Sigmoid colon (tissue), 7 donors: ENCODE measurements around the gene PLXNA3. TPM values are rescaled to one million over a fixed set of nuclear protein-coding genes. Genes with fewer than 3 reads are reported as not detected.

Experiments
- DNase-seq: peaks from one replicate; pipeline ENCODE4 v3.0.0-alpha.2; 2019
- H3K27ac ChIP-seq, 4 donors: fragments of 200-600 bp; sonication (generic); one replicate each; pipeline ENCODE4 v1.5.1; 2016 to 2019; ENCODE audit warnings: mild to moderate bottlenecking in 1 of 4
- H3K27me3 ChIP-seq, 3 donors: fragments of 200-600 bp; sonication (generic); one replicate each; pipeline ENCODE4 v1.5.1; 2019; ENCODE audit warnings: mild to moderate bottlenecking in 1 of 3
- H3K36me3 ChIP-seq, 4 donors: fragments of 200-600 bp; sonication (generic); one replicate each; pipeline ENCODE4 v1.5.1; 2016 to 2019
- H3K4me1 ChIP-seq, 4 donors: fragments of 200-600 bp; sonication (generic); one replicate each; pipeline ENCODE4 v1.5.1; 2017 to 2019
- H3K4me3 ChIP-seq, 4 donors: fragments of 200-600 bp; sonication (generic); one replicate each; pipeline ENCODE4 v1.5.1; 2017 to 2019; ENCODE audit warnings: mild to moderate bottlenecking in 2 of 4, moderate library complexity in 1 of 4
- H3K9me3 ChIP-seq, 4 donors: fragments of 200-600 bp in 3 of 4; sonication (generic) in 3 of 4; one replicate each; pipeline versions ENCODE4 v1.5.1 to v1.6.1; 2013 to 2019
- EP300 ChIP-seq, 4 donors: sonication (generic); formaldehyde crosslinking; IDR thresholded peaks; one replicate each; pipeline ENCODE4 v1.6.1; 2017; ENCODE audit warnings: antibody characterized with exemption in 4 of 4
- POLR2A ChIP-seq, 2 donors: fragments of 450-650 bp; IDR thresholded peaks; one replicate each; pipeline ENCODE4 v1.6.1; 2016; ENCODE audit warnings: antibody characterized with exemption in 2 of 2, mild to moderate bottlenecking in 2 of 2, moderate library complexity in 2 of 2
- POLR2AphosphoS5 ChIP-seq, 4 donors: sonication (generic); formaldehyde crosslinking; IDR thresholded peaks; one replicate each; pipeline ENCODE4 v1.6.1; 2017; ENCODE audit warnings: antibody characterized with exemption in 4 of 4
- WGBS, 2 donors: extraction: QIAGEN DNeasy Blood & Tissue Kit; methylation state at CpG; one replicate each; pipeline ENCODE4 v1.1.7; 2013; 5-methylcytosine and 5-hydroxymethylcytosine counted together
- intact Hi-C: fragments of 100-400 bp; cut with DNase I; formaldehyde crosslinking; loops from one replicate; pipeline ENCODE4 v1.15.1; 2023
- polyA plus RNA-seq, 3 donors: library from polyadenylated mRNA; stranded (reverse); fragments of 200-250 nt; gene quantifications; one replicate each; pipeline ENCODE4 v1.2.3, GENCODE V29; 2013
- total RNA-seq, 4 donors: library from RNA; depleted of rRNA; stranded (reverse); fragments of >200 nt; gene quantifications; one replicate each; pipeline ENCODE4 v1.1.0, GENCODE V29; 2016
- TF ChIP-seq, protein P1 (sequence below), 4 experiments: fragments of 450-650 bp in 3 of 4; fragments of 200-600 bp in 1 of 4; IDR thresholded peaks; one replicate each; pipeline ENCODE4 v1.5.1; 2016 to 2019; ENCODE audit warnings: antibody characterized with exemption in 4 of 4, mild to moderate bottlenecking in 3 of 4, moderate library complexity in 2 of 4
- donor health status: healthy with polysubstance abuse.
- donor health status: Bipolar disorder and iron deficiency.
- donor health status: healthy.

The PLXNA3 gene
- total and polyA plus RNA-seq, 7 donors: 3.1 to 22.9 (median 6.1) TPM

DNA sequence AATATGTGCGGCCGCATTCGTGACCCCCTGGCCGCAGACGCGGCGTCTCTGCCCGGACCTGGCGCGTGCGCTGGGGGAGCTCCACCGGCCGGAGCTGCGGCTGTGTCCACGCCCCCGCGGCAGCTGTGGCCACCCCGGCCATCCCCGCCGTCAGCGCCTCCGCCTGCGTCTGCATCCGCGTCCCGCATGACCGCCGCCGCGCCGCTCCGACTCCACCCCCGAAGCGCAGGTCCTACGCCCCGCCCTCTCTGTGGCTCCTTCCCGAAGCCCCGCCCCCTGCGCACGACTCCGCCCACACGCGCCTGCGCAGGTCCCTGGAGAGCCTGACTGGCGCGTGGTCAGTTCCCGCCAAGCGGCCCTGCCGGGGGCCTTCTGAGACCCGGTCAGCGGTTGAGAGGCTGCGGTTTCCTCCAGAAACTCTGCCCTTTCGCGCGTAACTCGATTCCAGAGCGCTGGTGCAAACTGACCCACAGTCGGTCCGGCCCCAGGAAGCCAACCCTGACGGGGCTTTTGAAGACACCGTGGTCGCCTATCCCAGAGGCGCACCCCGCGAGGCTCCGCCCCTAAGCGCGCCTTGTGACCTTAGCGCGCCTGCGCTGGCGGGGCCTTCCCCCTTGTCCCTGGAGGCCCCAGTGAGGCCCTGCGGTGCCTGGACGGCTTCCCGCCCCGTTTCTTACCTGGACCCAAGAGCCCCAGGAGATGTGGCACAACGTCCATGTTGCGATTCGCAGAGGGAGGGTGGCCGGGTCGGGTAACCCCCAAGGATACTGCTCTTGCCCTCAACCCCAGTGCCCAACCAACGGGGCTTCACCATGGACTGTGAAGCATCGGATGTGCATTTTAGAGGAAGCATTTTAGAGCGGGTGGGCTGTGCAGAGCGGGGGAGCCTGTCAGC lies 20.9 kb downstream of the PLXNA3 start, which contains the start of gene LAGE3:
Gene LAGE3, minus strand, starts transcription at position 554 of the 895 bp plus-strand sequence. Its CDS starts 366 bp downstream, at position 188.
- H3K36me3 ChIP-seq: no peaks in the 10 kb centered on the region
- H3K27me3 ChIP-seq: no peaks in the 10 kb centered on the region
- DNase-seq: peak; percentile 96
- peak within 1 kb of the TSS; percentile 37 to 57 (median 56) for H3K4me3 ChIP-seq
- H3K27ac ChIP-seq: peak within 1 kb of the TSS; percentile 82 to 85 (median 84)
- intact Hi-C loops: loop anchor here (5.0 kb wide), 2 partner anchors 38 to 67 kb away; partner anchors contain the start of genes FAM3A and TAFAZZIN
- no peaks in the 10 kb centered on the region for H3K9me3 ChIP-seq
- TF ChIP-seq EP300 (IDR thresholded peaks at IDR 0.05) (no peak), POLR2AphosphoS5 (IDR thresholded peaks at IDR 0.05) (peak; percentile 53 to 80 (median 72)), POLR2A (IDR thresholded peaks at IDR 0.05) (peak in 1 of 2 donors; percentile 39)
- TF ChIP-seq, protein P1, sequence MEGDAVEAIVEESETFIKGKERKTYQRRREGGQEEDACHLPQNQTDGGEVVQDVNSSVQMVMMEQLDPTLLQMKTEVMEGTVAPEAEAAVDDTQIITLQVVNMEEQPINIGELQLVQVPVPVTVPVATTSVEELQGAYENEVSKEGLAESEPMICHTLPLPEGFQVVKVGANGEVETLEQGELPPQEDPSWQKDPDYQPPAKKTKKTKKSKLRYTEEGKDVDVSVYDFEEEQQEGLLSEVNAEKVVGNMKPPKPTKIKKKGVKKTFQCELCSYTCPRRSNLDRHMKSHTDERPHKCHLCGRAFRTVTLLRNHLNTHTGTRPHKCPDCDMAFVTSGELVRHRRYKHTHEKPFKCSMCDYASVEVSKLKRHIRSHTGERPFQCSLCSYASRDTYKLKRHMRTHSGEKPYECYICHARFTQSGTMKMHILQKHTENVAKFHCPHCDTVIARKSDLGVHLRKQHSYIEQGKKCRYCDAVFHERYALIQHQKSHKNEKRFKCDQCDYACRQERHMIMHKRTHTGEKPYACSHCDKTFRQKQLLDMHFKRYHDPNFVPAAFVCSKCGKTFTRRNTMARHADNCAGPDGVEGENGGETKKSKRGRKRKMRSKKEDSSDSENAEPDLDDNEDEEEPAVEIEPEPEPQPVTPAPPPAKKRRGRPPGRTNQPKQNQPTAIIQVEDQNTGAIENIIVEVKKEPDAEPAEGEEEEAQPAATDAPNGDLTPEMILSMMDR (IDR thresholded peaks at IDR 0.05): no peak
- H3K4me1 ChIP-seq: peaks cover 0 to 13% (median 5%) of the 10 kb centered on the region in 4 donors
- WGBS, 2 donors: 2 to 3% methylated on average over 85 of the region's 85 CpGs

DNA sequence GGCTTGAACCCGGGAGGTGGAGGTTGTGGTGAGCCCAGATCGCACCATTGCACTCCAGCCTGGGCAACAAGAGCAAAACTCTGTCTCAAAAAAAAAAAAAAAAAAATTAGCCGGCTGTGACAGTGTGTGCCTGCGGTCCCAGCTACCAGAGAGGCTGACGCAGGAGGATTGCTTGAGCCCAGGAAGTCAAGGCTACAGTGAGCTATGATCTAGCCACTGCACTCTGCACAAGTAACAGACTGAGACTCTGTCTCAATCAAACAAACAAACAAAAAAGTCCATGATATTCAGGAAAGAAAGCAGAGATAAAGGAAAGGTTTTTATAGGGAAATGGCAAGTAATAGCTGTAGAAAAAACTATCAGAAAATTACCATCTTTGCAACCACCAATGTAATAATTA lies 23.1 kb downstream of the PLXNA3 start:
- intact Hi-C loops: no loop called here
- peaks cover 0 to 23% (median 17%) of the 10 kb centered on the region in 4 donors for H3K4me1 ChIP-seq
- H3K9me3 ChIP-seq: no peaks in the 10 kb centered on the region
- H3K27ac ChIP-seq: no peak overlapping the region
- no peak overlapping the region for H3K4me3 ChIP-seq
- WGBS, 2 donors: 86 to 93% methylated on average over 5 of the region's 5 CpGs
- peaks cover 0 to 12% (median 0%) of the 10 kb centered on the region in 4 donors for H3K36me3 ChIP-seq
- DNase-seq: no peak
- no peaks in the 10 kb centered on the region for H3K27me3 ChIP-seq
- TF ChIP-seq, protein P1 (IDR thresholded peaks at IDR 0.05): no peak
- TF ChIP-seq POLR2AphosphoS5 (IDR thresholded peaks at IDR 0.05) (no peak), POLR2A (IDR thresholded peaks at IDR 0.05) (no peak), EP300 (IDR thresholded peaks at IDR 0.05) (no peak)

DNA sequence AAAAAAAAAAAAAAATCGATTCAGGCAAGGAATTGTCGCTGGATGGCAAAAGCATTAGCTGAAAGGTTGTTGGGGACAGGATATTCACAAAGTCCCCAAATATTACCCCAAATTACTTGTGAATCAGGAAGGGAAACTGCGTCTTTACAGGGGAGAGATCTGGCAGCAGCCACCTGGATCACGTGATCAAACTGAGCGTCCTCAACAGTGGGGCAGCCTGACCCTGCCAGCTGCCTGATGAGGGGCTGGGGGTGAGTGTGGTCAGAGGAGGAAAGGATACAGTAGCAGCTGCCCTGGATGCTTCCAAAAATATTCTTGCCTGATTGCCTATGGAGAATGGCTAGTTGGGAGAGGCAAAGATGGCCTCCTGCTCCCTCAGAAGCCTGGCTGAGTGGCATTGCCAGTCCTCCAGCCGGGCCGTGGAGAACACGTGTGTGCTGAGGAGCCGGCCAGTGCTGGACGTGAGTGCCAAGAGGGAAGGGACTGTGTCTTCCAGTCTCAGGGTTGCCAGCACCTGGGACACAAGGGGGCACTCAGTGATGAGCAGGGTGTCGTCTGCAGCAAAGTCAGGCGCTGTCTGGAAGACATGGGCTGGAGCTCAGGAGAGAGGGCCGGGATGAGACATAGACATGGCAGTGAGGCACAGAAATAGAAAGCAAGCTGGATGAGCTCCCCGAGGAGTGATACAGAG lies 24.0 kb downstream of the PLXNA3 start:
- no peak for DNase-seq
- Histone ChIP-seq H3K4me3 (no peak overlapping the region), H3K9me3 (no peaks in the 10 kb centered on the region), H3K36me3 (peaks cover 0 to 12% (median 0%) of the 10 kb centered on the region in 4 donors), H3K27me3 (no peaks in the 10 kb centered on the region), H3K27ac (no peak overlapping the region), H3K4me1 (peaks cover 0 to 26% (median 18%) of the 10 kb centered on the region in 4 donors)
- 85 to 86% methylated on average over 14 of the region's 14 CpGs for WGBS, 2 donors
- intact Hi-C loops: no loop called here
- TF ChIP-seq POLR2AphosphoS5 (IDR thresholded peaks at IDR 0.05) (no peak), POLR2A (IDR thresholded peaks at IDR 0.05) (no peak)

DNA sequence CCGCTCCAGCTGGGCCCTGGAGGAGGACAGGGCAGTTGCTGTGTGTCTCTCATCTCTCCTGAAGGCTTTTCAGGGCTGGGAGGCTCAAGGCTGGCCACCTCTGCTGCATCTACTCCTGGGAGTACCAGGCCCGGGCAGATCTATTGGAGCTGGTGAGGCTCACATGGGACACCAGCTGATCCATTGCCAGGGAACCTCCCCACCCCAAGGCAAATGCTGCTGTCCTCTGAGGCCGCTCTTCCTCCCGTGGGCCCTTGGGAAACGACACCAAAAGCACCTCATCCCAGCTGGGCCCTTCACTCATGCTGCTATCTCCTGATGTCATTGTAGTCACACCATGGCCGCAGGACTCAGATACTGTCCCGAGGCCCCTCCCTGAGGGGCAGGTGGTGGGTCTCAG lies 24.7 kb downstream of the PLXNA3 start:
- 78 to 84% methylated on average over 7 of the region's 7 CpGs for WGBS, 2 donors
- intact Hi-C loops: no loop called here

More for the DNA sequence above, 24.7 kb downstream of the PLXNA3 start:
- no peak overlapping the region for H3K27ac ChIP-seq
- no peak overlapping the region for H3K4me3 ChIP-seq
- no peak for TF ChIP-seq POLR2A (IDR thresholded peaks at IDR 0.05)
- no peak for TF ChIP-seq POLR2AphosphoS5 (IDR thresholded peaks at IDR 0.05)
- TF ChIP-seq EP300 (IDR thresholded peaks at IDR 0.05): no peak
- TF ChIP-seq, protein P1 (IDR thresholded peaks at IDR 0.05): no peak
- no peak for DNase-seq
- no peaks in the 10 kb centered on the region for H3K27me3 ChIP-seq
- H3K9me3 ChIP-seq: no peaks in the 10 kb centered on the region
- H3K4me1 ChIP-seq: peaks cover 0 to 29% (median 20%) of the 10 kb centered on the region in 4 donors
- H3K36me3 ChIP-seq: peaks cover 0 to 12% (median 0%) of the 10 kb centered on the region in 4 donors
